Activated CD8-positive, alpha-beta memory T cell treated with anti-CD3 and anti-CD28 coated beads for 36 hours (primary cell): ENCODE measurements around the gene SRA1. TPM values are rescaled to one million over a fixed set of nuclear protein-coding genes. Genes with fewer than 3 reads are reported as not detected.

Source experiments
- CTCF ChIA-PET: fragments of 350-600 bp; sonication (Branson Sonifier 250); formaldehyde crosslinking; loops from one replicate; lab custom pipeline; 2021; ENCODE audit warnings: antibody characterized with exemption; lab: Charles Lee
- POLR2A ChIA-PET: fragments of 350-600 bp; sonication (Branson Sonifier 250); formaldehyde crosslinking; loops from one replicate; lab custom pipeline; 2021; ENCODE audit warnings: antibody characterized with exemption; lab: Charles Lee
- total RNA-seq, 2 experiments: library from RNA; stranded (reverse); gene quantifications; one replicate each; pipeline ENCODE4 v1.2.3, GENCODE V29; 2021

SRA1 gene
- total RNA-seq, 2 experiments from 2014 or later: 64.3 to 68.2 TPM

GRCh38 chr5:140558542-140558941 lies 1.3 kb upstream of the SRA1 start:
- CTCF ChIA-PET: interaction anchor here (2.4 kb wide), 1 partner anchor 76 kb away, joined by 6 read pairs; no protein-coding TSS in a partner anchor
- POLR2A ChIA-PET: interaction anchor here (0.5 to 0.9 kb wide), 2 partner anchors 8 to 11 kb away, joined by 3 read pairs; no protein-coding TSS in a partner anchor

DNA sequence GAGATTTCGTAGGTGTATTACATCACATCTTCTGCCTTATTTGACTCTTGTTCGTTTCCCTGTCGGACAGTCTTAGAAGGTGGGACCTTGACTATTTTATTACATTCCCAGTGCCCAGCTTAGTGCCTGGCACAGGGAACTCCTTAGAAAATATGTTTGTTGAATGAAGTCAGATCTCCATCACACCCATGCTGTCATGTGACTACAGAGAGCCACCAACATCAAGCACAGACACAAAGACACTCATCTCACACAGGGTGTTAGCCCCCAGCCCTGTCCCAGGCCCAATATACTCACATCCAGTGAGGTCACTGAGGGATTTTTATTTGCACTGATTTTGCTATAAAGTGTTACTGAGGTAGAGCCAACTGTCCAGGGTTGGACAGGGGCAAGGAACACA lies 692 bp upstream of the SRA1 start:
- ChIA-PET POLR2A (interaction anchor here (0.5 to 1.4 kb wide), 6 partner anchors 8 to 89 kb away, joined by 3 to 7 read pairs (median 3); partner anchors contain the start of gene EIF4EBP3), CTCF (interaction anchor here (0.5 to 2.4 kb wide), 4 partner anchors 10 to 149 kb away, joined by 3 to 6 read pairs (median 5); partner anchors contain the start of gene EIF4EBP3)

GRCh38 chr5:140556438-140556837 lies 835 bp downstream of the SRA1 start:
- POLR2A ChIA-PET: interaction anchor here (0.6 to 1.4 kb wide), 3 partner anchors 9 to 76 kb away, joined by 4 to 5 read pairs (median 5); partner anchors contain the start of gene EIF4EBP3
- CTCF ChIA-PET: interaction anchor here (1.1 to 2.4 kb wide), 2 partner anchors 11 to 78 kb away, joined by 5 to 6 read pairs; no protein-coding TSS in a partner anchor

- POLR2A ChIA-PET: interaction anchor here (0.6 to 0.7 kb wide), 2 partner anchors 76 to 145 kb away, joined by 3 to 5 read pairs; no protein-coding TSS in a partner anchor
- CTCF ChIA-PET: interaction anchor here (0.6 kb wide), 2 partner anchors 124 to 153 kb away, joined by 3 to 7 read pairs; no protein-coding TSS in a partner anchor
Measured at GRCh38 chr5:140555747-140556312, 1.4 kb downstream of the SRA1 start.

DNA sequence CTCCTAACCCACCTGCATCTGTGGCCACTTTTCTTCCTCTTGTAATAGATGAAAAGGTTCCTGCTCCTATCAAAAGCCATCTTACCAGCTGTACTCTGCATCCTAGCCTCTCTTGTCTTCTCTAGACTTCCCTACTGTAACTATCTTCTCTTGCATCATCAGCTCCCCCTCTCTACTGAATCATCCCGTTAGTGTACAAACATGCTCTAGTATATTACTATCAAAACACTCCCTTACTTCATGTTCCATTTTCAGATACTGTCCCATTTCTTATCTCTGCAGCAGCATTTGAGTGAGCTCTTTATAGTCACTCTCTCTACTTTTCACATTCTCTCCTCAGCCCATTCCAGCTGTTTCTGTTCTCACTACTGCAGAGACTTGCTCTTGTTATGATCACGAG lies 2.8 kb downstream of the SRA1 start:
- POLR2A ChIA-PET: interaction anchor here (0.7 kb wide), 1 partner anchor 152 kb away, joined by 4 read pairs; no protein-coding TSS in a partner anchor
- CTCF ChIA-PET: interaction anchor here (0.6 to 1.2 kb wide), 3 partner anchors 9 to 80 kb away, joined by 3 to 5 read pairs (median 5); partner anchors contain the start of gene APBB3

GRCh38 chr5:140553657-140554056 lies 3.6 kb downstream of the SRA1 start:
- ChIA-PET POLR2A (interaction anchor here (1.2 kb wide), 1 partner anchor 81 kb away, joined by 4 read pairs; no protein-coding TSS in a partner anchor), CTCF (interaction anchor here (1.1 to 1.7 kb wide), 2 partner anchors 77 to 180 kb away, joined by 3 to 4 read pairs; no protein-coding TSS in a partner anchor)

DNA sequence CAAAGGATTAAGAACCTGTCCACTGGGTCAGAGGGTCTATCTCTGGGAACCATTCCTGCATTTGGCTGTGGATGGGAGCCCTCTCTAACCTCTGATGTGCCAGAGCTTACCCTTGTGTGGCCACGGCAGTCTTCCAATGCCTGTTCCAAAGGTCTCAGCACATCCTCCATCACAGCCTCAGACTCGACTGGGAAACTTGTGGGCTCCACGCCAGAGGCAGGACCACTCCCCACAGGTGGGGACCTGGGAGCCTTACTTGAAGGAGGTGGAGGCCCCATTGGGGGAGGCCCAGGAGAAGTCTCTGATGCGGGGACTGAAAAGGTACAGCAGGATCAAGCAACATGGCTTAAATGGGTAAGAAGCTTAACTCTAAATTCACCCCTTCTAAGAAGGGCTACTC lies 5.4 kb downstream of the SRA1 start:
- ChIA-PET POLR2A (no interaction called here), CTCF (interaction anchor here (0.7 to 1.7 kb wide), 2 partner anchors 17 to 179 kb away, joined by 3 to 4 read pairs; no protein-coding TSS in a partner anchor)

DNA sequence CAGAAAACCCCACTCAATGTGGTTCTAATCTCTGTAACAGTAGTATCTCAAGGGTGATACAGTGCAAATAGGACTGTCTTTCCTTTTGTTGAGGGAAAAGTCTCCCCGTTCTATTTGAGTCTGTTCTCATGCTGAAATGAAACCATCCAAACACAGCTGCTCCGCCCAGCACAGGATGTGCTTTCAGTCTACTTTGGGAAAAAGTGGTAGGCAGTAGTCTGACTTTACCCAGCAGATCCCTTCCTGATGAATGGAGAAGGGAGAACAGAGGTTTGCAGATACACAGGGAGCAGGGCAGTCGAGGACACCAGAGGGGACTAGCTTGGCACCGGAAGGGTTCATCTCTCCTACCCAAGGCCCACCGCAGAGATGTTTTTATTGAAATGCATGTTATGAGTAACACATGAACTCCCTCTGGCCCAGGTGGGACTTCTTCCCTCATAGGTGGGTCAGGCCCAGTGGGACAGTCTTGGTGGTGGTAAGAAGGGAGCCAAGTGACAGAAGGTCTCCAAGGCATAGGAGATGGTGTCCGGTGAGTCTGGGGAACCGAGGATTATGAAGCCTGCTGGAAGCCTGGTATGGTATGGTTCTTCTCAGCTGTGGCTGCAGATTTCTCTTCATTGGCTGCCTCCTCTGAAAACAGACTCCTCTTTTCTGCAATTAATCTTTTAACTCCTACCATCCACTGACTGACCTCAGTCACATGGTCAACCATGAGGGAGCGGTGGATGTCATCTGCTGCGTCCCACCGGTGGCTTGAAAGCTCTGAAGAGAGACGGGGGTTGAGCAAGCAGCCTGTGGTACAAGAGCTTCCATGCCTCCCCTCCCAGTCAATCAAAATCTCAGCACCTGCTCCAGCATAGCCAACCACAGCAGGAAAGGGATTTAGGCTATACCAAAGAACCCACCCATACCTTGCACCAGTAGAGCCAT lies 6.9 kb downstream of the SRA1 start:
- ChIA-PET POLR2A (no interaction called here), CTCF (interaction anchor here (1.2 kb wide), 1 partner anchor 14 kb away, joined by 3 read pairs; no protein-coding TSS in a partner anchor)

- ChIA-PET CTCF (interaction anchor here (1.2 kb wide), 1 partner anchor 14 kb away, joined by 3 read pairs; no protein-coding TSS in a partner anchor), POLR2A (interaction anchor here (0.7 to 1.6 kb wide), 2 partner anchors 8 to 115 kb away, joined by 3 to 7 read pairs; partner anchors contain the start of genes SRA1 and WDR55)
Measured at GRCh38 chr5:140549237-140550144, 7.8 kb downstream of the SRA1 start.

DNA sequence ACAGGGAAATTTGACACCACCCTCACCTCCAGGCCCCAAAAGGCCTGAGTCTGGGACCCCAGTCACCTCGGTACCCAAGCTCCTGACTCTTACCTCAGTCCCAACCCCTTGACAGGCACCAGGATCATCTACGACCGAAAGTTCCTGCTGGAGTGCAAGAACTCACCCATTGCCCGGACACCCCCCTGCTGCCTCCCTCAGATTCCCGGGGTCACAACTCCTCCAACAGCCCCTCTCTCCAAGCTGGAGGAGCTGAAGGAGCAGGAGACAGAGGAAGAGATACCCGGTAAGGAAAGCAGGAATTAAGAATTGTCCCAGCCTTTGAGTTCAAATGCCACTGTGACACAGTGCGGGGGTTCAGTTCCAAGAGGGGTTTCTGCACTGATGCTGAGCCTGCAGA lies 8.5 kb downstream of the SRA1 start:
- ChIA-PET CTCF (interaction anchor here (0.6 to 3.4 kb wide), 4 partner anchors 9 to 96 kb away, joined by 3 to 15 read pairs (median 5); partner anchors contain the start of gene SRA1), POLR2A (interaction anchor here (0.7 to 1.6 kb wide), 3 partner anchors 9 to 115 kb away, joined by 3 to 8 read pairs (median 7); partner anchors contain the start of genes IK, NDUFA2, SRA1 and WDR55)

GRCh38 chr5:140548300-140548688 lies 9.0 kb downstream of the SRA1 start:
- ChIA-PET POLR2A (interaction anchor here (1.6 kb wide), 2 partner anchors 9 to 99 kb away, joined by 7 to 8 read pairs; partner anchors contain the start of genes IK, NDUFA2 and SRA1), CTCF (interaction anchor here (0.6 to 3.4 kb wide), 5 partner anchors 9 to 197 kb away, joined by 3 to 15 read pairs (median 4); partner anchors contain the start of gene SRA1)

DNA sequence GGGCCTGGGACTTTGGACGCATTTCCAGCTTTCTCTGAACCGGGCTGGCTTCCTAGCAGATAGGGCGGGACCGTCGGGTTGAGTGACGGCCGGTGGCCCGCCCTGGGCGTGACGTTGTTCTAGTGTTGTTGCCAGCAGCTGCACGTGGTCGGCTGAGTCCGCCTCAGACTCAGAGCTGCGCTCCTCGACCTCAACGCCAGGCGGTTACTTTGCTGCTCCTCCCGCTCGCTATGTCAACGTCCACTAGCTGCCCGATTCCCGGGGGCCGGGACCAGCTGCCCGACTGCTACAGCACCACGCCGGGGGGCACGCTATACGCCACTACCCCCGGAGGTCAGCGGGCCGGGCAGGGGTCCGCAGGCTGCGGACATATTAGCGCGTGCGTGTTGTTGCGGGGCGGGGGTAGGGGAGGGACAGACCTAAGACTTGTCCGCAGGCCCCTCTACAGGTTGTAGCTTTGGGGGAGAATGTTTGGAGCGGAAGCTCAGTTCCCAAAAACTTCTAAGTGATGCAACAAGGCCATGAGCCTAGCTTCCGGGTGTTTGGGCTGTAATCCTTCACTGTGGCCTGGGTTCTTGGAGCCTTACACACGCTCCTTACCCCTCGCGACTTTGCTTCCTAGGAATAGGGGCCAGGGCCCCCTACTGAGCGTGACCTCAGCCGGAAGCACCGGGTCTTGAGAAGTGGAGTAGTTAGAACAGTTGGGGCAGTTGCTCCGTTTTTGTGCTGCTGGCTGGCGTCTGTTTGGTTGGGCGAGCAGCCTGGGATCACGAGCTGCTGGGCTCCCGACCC lies 9.6 kb downstream of the SRA1 start, which contains the start of gene EIF4EBP3:
Gene EIF4EBP3, plus strand, starts transcription at position 155 of the 792 bp plus-strand sequence. Its CDS starts 76 bp downstream, at position 231.
- ChIA-PET CTCF (interaction anchor here (0.8 to 3.4 kb wide), 5 partner anchors 10 to 196 kb away, joined by 3 to 15 read pairs (median 4); partner anchors contain the start of gene SRA1), POLR2A (interaction anchor here (0.5 to 1.6 kb wide), 7 partner anchors 10 to 100 kb away, joined by 3 to 8 read pairs (median 5); partner anchors contain the start of genes APBB3, IK, NDUFA2 and SLC35A4)

- POLR2A ChIA-PET: interaction anchor here (0.5 to 1.2 kb wide), 5 partner anchors 10 to 81 kb away, joined by 3 to 5 read pairs (median 4); partner anchors contain the start of genes APBB3, SLC35A4 and SRA1
Measured at GRCh38 chr5:140546851-140547507, 10.3 kb downstream of the SRA1 start.

GRCh38 chr5:140545606-140546005 lies 11.7 kb downstream of the SRA1 start:
- POLR2A ChIA-PET: no interaction called here
- CTCF ChIA-PET: interaction anchor here (1.0 to 3.4 kb wide), 2 partner anchors 12 to 89 kb away, joined by 5 to 15 read pairs; partner anchors contain the start of gene SRA1

More at GRCh38 chr5:140546851-140547507, 10.3 kb downstream of the SRA1 start:
- CTCF ChIA-PET: interaction anchor here (0.8 to 3.4 kb wide), 4 partner anchors 10 to 88 kb away, joined by 3 to 15 read pairs (median 5); partner anchors contain the start of gene SRA1

DNA sequence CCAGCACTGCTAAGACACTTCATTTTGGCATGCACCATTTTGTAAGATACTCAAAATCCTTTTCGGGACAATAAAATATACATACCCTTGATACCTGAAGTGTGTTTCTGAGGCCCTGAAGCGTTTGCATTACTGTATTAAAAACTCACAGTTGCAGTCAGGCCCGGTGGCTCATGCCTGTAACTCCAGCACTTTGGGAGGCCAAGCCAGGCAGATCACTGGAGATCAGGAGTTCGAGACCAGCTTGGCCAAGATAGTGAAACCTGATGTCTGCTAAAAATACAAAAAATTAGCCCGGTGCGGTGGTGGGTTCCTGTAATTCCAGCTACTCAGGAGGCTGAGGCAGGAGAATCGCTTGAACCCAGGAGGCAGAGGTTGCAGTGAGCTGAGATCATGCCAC lies 12.3 kb downstream of the SRA1 start:
- ChIA-PET POLR2A (no interaction called here), CTCF (no interaction called here)
